Putamen (tissue), 1 donor: ENCODE results near the gene CHRD.
"Not testable (repeated sequence)": the region's sequence is repeated elsewhere in the genome, so short reads cannot be mapped to it uniquely, and the experiment has no call there.

ENCODE experiments used
- DNase-seq: peaks from one replicate; pipeline ENCODE4 v3.0.0-alpha.2; 2016; ENCODE audit warnings: low spot score

CHRD gene

GRCh38 chr3:184379358-184380184, at the start of gene CHRD:
Gene CHRD (plus strand): TSS chr3:184380054. CDS start chr3:184380319, 265 bp downstream.
- no peak for DNase-seq

GRCh38 chr3:184332370-184333090, 47.3 kb upstream of the CHRD start:
- DNase-seq: no peak

- DNase-seq: no peak
Measured at GRCh38 chr3:184333190-184333589, 46.7 kb upstream of the CHRD start.

- no peak for DNase-seq
Measured at GRCh38 chr3:184333700-184334099, 46.2 kb upstream of the CHRD start.

- no peak for DNase-seq
Measured at GRCh38 chr3:184334470-184335158, 45.2 kb upstream of the CHRD start.

GRCh38 chr3:184335291-184335660, 44.6 kb upstream of the CHRD start:
- DNase-seq: no peak

- peak; percentile 87 for DNase-seq
Measured at GRCh38 chr3:184335661-184336546, 44.0 kb upstream of the CHRD start.

- DNase-seq: peak; percentile 82
Measured at GRCh38 chr3:184336547-184337398, 43.1 kb upstream of the CHRD start.

- peak; percentile 70 for DNase-seq
Measured at GRCh38 chr3:184337399-184337714, 42.5 kb upstream of the CHRD start, which contains the start of gene FAM131A. Gene FAM131A (plus strand): TSS chr3:184337600. CDS start chr3:184337631, 31 bp downstream.

- no peak for DNase-seq
Measured at GRCh38 chr3:184337981-184338380, 41.9 kb upstream of the CHRD start.

- peak; percentile 84 for DNase-seq
Measured at GRCh38 chr3:184338511-184338945, 41.3 kb upstream of the CHRD start.

- no peak for DNase-seq
Measured at GRCh38 chr3:184339001-184339400, 40.9 kb upstream of the CHRD start.

- not testable (repeated sequence) for DNase-seq
Measured at GRCh38 chr3:184339451-184340135, 40.3 kb upstream of the CHRD start.

- DNase-seq: no peak
Measured at GRCh38 chr3:184341925-184342324, 37.9 kb upstream of the CHRD start.

- DNase-seq: no peak
Measured at GRCh38 chr3:184343200-184343876, 36.5 kb upstream of the CHRD start.

GRCh38 chr3:184344579-184345316, 35.1 kb upstream of the CHRD start:
- no peak for DNase-seq

GRCh38 chr3:184345317-184346144, 34.3 kb upstream of the CHRD start:
- DNase-seq: peak; percentile 90
